Transverse colon (tissue), 4 donors: ENCODE results near the gene SMIM1. TPM values are rescaled to one million over a fixed set of nuclear protein-coding genes. Genes with fewer than 3 reads are reported as not detected.

Experiments
- DNase-seq: peaks from one replicate; pipeline ENCODE4 v3.0.0-alpha.2; 2019
- H3K27ac ChIP-seq, 4 donors: fragments of 200-600 bp; sonication (generic); 2 replicates each; pipeline ENCODE4 v1.5.1; 2016 to 2018; ENCODE audit warnings: inconsistent platforms in 4 of 4
- H3K27me3 ChIP-seq: fragments of 200-600 bp; sonication (generic); 2 replicates; pipeline ENCODE4 v1.5.1; 2017; ENCODE audit warnings: inconsistent platforms
- H3K36me3 ChIP-seq, 4 donors: fragments of 200-600 bp; sonication (generic); 2 replicates each; pipeline ENCODE4 v1.5.1; 2017 to 2019; ENCODE audit warnings: inconsistent platforms in 4 of 4
- H3K4me1 ChIP-seq, 4 donors: fragments of 200-600 bp; sonication (generic); 2 replicates each; pipeline ENCODE4 v1.5.1; 2017 to 2020; ENCODE audit warnings: inconsistent platforms in 4 of 4
- H3K4me3 ChIP-seq, 4 donors: fragments of 200-600 bp; sonication (generic); 1 replicate in 1 of 4; 2 replicates in 3 of 4; pipeline versions ENCODE4 v1.5.1 to v1.6.1; 2017 to 2019; ENCODE audit warnings: inconsistent platforms in 4 of 4
- H3K9me3 ChIP-seq, 2 donors: fragments of 200-600 bp; sonication (generic); 2 replicates each; pipeline ENCODE4 v1.5.1; 2017 to 2019; ENCODE audit warnings: inconsistent platforms in 2 of 2
- EP300 ChIP-seq: sonication (generic); formaldehyde crosslinking; IDR thresholded peaks from one replicate; pipeline ENCODE4 v1.6.1; 2017; ENCODE audit warnings: antibody characterized with exemption, low read depth
- POLR2A ChIP-seq: fragments of 450-650 bp; IDR thresholded peaks from one replicate; pipeline ENCODE4 v1.6.1; 2016; ENCODE audit warnings: antibody characterized with exemption, mild to moderate bottlenecking, moderate library complexity
- POLR2AphosphoS5 ChIP-seq, 3 donors: sonication (generic); formaldehyde crosslinking; IDR thresholded peaks; one replicate each; pipeline ENCODE4 v1.6.1; 2016; ENCODE audit warnings: antibody characterized with exemption in 3 of 3
- WGBS, 2 donors: methylation state at CpG; one replicate each; pipeline ENCODE4 v1.1.5; 2018; ENCODE audit warnings: low coverage in 1 of 2; 5-methylcytosine and 5-hydroxymethylcytosine counted together
- in situ Hi-C, 4 donors: fragments of 200-750 bp; cut with MboI; loops; one replicate each; pipeline versions ENCODE4 v1.15.0 to v1.15.1; 2017; ENCODE audit warnings: low sequenced_read_pairs in 3 of 4, low pct_ligation_motif_present in 1 of 4, low pct_unique_long_range_greater_than_20kb in 1 of 4
- intact Hi-C: fragments of 100-400 bp; cut with DNase I; formaldehyde crosslinking; loops from one replicate; pipeline ENCODE4 v1.15.1; 2023; ENCODE audit warnings: low total_unique reads
- total RNA-seq, 4 donors: library from RNA; depleted of rRNA; stranded (reverse); fragments of >200 nt; gene quantifications; one replicate each; pipeline ENCODE4 v1.1.0, GENCODE V29; 2016
- TF ChIP-seq, protein P1 (sequence below), 5 experiments: fragments of 200-600 bp in 3 of 5; fragments of 450-650 bp in 2 of 5; sonication (generic) in 3 of 5; IDR thresholded peaks; 1 replicate in 2 of 5; 2 replicates in 3 of 5; pipeline ENCODE4 v1.5.1; 2016 to 2017; ENCODE audit warnings: antibody characterized with exemption in 5 of 5, inconsistent platforms in 3 of 5, mild to moderate bottlenecking in 2 of 5, moderate library complexity in 1 of 5

The SMIM1 gene
- total RNA-seq, 4 donors from 2014 or later = not detected

DNA sequence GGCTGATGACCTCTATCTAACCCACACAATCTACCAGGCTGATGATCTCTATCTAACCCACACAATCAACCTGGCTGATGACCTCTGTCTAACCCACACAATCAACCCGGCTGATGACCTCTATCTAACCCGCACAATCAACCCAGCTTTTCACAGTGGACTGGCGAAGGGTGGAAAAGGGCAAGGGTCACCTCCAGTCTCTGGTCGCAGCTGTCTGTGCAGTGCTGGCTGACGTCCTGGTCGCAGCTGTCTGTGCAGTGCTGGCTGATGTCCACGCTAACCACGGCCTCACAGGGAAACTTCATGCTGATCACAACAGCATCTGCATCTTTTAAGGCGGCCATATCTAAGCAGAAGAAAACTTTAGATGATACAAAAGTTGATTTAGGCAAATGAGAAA is 32.5 kb upstream of the SMIM1 start:
- TF ChIP-seq POLR2A = no peak
- TF ChIP-seq EP300 = no peak
- TF ChIP-seq POLR2AphosphoS5 (IDR thresholded peaks at IDR 0.05) = no peak
- TF ChIP-seq, protein P1, sequence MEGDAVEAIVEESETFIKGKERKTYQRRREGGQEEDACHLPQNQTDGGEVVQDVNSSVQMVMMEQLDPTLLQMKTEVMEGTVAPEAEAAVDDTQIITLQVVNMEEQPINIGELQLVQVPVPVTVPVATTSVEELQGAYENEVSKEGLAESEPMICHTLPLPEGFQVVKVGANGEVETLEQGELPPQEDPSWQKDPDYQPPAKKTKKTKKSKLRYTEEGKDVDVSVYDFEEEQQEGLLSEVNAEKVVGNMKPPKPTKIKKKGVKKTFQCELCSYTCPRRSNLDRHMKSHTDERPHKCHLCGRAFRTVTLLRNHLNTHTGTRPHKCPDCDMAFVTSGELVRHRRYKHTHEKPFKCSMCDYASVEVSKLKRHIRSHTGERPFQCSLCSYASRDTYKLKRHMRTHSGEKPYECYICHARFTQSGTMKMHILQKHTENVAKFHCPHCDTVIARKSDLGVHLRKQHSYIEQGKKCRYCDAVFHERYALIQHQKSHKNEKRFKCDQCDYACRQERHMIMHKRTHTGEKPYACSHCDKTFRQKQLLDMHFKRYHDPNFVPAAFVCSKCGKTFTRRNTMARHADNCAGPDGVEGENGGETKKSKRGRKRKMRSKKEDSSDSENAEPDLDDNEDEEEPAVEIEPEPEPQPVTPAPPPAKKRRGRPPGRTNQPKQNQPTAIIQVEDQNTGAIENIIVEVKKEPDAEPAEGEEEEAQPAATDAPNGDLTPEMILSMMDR (IDR thresholded peaks at IDR 0.05) = no peak
- H3K4me1 ChIP-seq = no peaks in the 10 kb centered on the region
- in situ Hi-C loops = no loop called here
- no peak overlapping the region for H3K27ac ChIP-seq
- no peak overlapping the region for H3K4me3 ChIP-seq
- intact Hi-C loops = no loop called here
- H3K36me3 ChIP-seq = no peaks in the 10 kb centered on the region
- DNase-seq = no peak
- 77 to 87% methylated on average over 4 to 9 of the region's 9 CpGs for WGBS, 2 donors
- no peaks in the 10 kb centered on the region for H3K27me3 ChIP-seq
- no peaks in the 10 kb centered on the region for H3K9me3 ChIP-seq

DNA sequence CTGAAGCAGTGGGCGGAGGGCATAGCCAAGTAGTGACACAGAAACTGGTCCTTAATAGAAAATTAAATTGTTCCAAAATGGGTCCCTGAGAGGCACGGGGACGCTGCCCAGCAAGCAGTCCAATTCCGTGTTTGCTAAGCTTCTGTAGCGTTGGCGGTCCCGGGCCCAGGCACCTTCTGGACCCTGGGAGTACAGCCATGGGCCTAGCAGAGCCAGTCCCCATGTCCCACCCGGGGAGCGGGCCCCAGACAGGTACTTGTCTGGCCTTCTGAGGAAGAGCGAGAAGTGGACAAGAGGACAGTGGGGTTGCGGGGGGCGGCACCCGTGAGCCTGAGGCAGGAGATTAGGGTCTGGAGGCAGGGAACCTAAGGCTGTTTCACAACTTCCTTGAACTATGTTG is 31.8 kb upstream of the SMIM1 start:
- DNase-seq = no peak
- TF ChIP-seq POLR2AphosphoS5 (IDR thresholded peaks at IDR 0.05) (no peak), EP300 (no peak), POLR2A (no peak)
- TF ChIP-seq, protein P1 (IDR thresholded peaks at IDR 0.05) = no peak
- Histone ChIP-seq H3K27me3 (no peaks in the 10 kb centered on the region), H3K36me3 (no peaks in the 10 kb centered on the region), H3K9me3 (no peaks in the 10 kb centered on the region), H3K4me1 (no peaks in the 10 kb centered on the region), H3K27ac (no peak overlapping the region), H3K4me3 (no peak overlapping the region)
- in situ Hi-C loops = no loop called here
- 90% methylated on average over 13 of the region's 13 CpGs; no CpG with 5 or more reads in 1 of the 2 donors for WGBS, 2 donors
- intact Hi-C loops = no loop called here

DNA sequence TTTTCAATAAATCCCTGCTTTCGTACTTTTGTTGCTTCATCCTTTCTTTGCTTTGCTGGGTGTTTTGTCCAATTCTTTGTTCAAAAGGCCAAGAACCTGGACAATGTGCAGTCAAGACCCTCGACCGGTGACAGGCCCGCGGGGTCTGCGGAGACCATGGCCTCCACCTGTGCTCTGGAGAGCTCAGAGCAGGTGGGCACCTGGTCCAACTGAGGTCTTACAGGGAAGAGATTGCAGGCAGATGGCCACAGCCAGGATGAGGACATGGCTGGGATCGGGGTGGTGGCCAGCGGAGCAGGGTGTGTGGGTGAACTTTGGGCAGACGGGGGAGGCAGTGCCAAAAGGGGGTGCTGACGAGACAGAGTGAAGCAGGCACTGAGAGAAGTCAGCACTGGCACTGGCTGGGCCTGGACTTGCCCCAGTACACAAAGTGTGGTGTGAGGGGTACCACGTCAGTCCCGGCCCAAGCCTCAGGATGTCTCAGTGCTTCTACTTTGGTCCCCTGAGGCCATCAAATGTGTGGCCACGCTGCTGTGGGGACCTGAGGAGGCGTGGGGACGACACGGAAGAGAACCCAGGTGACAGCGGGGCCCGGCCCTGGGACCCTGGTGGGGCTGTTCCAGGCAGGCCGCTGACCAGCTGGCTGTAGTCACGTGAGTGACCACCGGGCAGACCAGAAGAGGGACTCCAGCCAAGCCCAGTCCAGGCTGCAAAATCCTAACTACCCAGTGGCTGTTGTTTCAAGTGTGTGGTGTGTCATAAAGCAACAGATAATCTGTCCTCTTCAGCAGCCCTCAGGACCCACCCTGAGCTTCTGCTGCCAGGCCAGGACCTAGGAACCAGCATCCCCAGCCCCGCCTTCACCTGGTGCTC is 30.7 kb upstream of the SMIM1 start:
- no peaks in the 10 kb centered on the region for H3K36me3 ChIP-seq
- H3K4me3 ChIP-seq = no peak overlapping the region
- intact Hi-C loops = no loop called here
- no peak overlapping the region for H3K27ac ChIP-seq
- no peaks in the 10 kb centered on the region for H3K27me3 ChIP-seq
- no peaks in the 10 kb centered on the region for H3K9me3 ChIP-seq
- DNase-seq = no peak
- H3K4me1 ChIP-seq = peaks cover 0 to 7% (median 0%) of the 10 kb centered on the region in 4 donors
- WGBS, 2 donors = 91 to 98% methylated on average over 9 to 22 of the region's 22 CpGs
- in situ Hi-C loops = no loop called here
- TF ChIP-seq POLR2A (no peak), POLR2AphosphoS5 (IDR thresholded peaks at IDR 0.05) (no peak), EP300 (no peak)
- TF ChIP-seq, protein P1 (IDR thresholded peaks at IDR 0.05) = no peak

DNA sequence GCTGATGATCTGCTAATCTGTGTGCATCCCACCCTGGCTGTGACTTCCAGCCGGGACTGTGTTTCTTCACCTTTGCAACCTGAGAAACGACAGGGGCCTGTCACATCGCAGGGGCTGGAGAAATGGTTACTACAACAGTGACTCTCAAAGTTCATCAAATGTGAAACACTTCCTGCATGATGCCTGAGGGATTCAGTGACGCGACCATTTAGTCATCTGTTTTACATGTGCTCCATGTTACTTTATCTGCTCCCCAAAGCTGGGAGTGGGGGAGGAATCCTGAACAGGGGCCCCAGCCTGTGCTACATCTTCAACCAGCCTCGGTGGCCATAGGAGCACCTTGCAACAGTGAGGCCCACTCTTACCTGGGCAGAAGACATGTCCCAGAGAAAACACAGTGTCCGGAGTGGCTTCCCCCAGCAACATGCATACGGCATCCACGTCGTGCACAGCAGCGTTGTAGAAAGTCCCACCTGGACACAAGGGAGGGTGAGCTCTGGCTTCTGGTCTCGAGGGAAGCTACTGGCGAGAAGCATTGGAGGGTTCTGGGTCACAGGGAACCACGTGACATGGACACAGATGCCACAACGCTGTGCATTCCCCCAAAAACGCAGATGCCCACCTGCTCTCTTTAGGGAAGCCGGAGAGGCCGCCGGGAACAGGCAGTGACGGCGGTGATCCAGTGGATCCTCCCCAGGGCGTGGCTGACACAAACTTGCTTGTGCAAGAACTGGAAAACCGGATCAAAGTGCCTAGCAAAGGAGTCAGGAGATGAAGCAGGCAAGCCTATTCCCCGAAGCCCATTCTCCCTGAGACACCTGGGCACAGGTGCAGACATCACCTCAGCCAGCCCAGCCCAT is 29.9 kb upstream of the SMIM1 start:
- 60 to 87% methylated on average over 1 to 24 of the region's 24 CpGs for WGBS, 2 donors
- H3K9me3 ChIP-seq = no peaks in the 10 kb centered on the region
- intact Hi-C loops (no loop called here), in situ Hi-C loops (no loop called here)
- DNase-seq = no peak
- no peaks in the 10 kb centered on the region for H3K27me3 ChIP-seq
- H3K27ac ChIP-seq = no peak overlapping the region
- peaks cover 1 to 13% (median 3%) of the 10 kb centered on the region in 4 donors for H3K4me1 ChIP-seq
- H3K4me3 ChIP-seq = no peak overlapping the region
- H3K36me3 ChIP-seq = no peaks in the 10 kb centered on the region
- TF ChIP-seq POLR2A (no peak), EP300 (no peak), POLR2AphosphoS5 (IDR thresholded peaks at IDR 0.05) (no peak)
- TF ChIP-seq, protein P1 (IDR thresholded peaks at IDR 0.05) = no peak
